GM18861 (cell line): ENCODE measurements around the gene ZIM2.
"Not testable (repeated sequence)": the region's sequence is repeated elsewhere in the genome, so short reads cannot be mapped to it uniquely, and the experiment has no call there.

ENCODE experiments used
- ATAC-seq: cut with Tn5 transposase; IDR thresholded peaks from one replicate; pipeline ENCODE4 v1.9.1; 2021; ENCODE audit not compliant: unreplicated experiment

The ZIM2 gene

GRCh38 chr19:56840451-56841192, at the start of gene ZIM2, which contains the start of gene PEG3:
Gene ZIM2 (minus strand): TSS chr19:56840726. CDS start chr19:56824277, 16,449 bp downstream.
Gene PEG3 (minus strand): TSS chr19:56840726. CDS start chr19:56824655, 16,071 bp downstream.
- no peak for ATAC-seq

GRCh38 chr19:56885173-56885985, 44.9 kb upstream of the ZIM2 start:
- no peak for ATAC-seq

- no peak for ATAC-seq
Observed at GRCh38 chr19:56884441-56884840, 43.9 kb upstream of the ZIM2 start.

GRCh38 chr19:56880592-56881190, 40.2 kb upstream of the ZIM2 start:
- ATAC-seq = no peak

GRCh38 chr19:56877069-56877715, 36.7 kb upstream of the ZIM2 start:
- no peak for ATAC-seq

GRCh38 chr19:56875717-56876116, 35.2 kb upstream of the ZIM2 start:
- ATAC-seq = no peak

GRCh38 chr19:56874530-56874929, 34.0 kb upstream of the ZIM2 start:
- no peak for ATAC-seq

- no peak for ATAC-seq
Observed at GRCh38 chr19:56873493-56873892, 33.0 kb upstream of the ZIM2 start.

GRCh38 chr19:56869886-56870285, 29.4 kb upstream of the ZIM2 start:
- no peak for ATAC-seq

- no peak for ATAC-seq
Observed at GRCh38 chr19:56868446-56868845, 27.9 kb upstream of the ZIM2 start.

GRCh38 chr19:56866538-56866937, 26.0 kb upstream of the ZIM2 start:
- no peak for ATAC-seq

- ATAC-seq = no peak
Observed at GRCh38 chr19:56864443-56865125, 24.1 kb upstream of the ZIM2 start.

GRCh38 chr19:56862741-56863140, 22.2 kb upstream of the ZIM2 start:
- no peak for ATAC-seq

- ATAC-seq = not testable (repeated sequence)
Observed at GRCh38 chr19:56860409-56860808, 19.9 kb upstream of the ZIM2 start.

- no peak for ATAC-seq
Observed at GRCh38 chr19:56858026-56858425, 17.5 kb upstream of the ZIM2 start.

GRCh38 chr19:56856822-56857221, 16.3 kb upstream of the ZIM2 start:
- no peak for ATAC-seq

- not testable (repeated sequence) for ATAC-seq
Observed at GRCh38 chr19:56852361-56852760, 11.8 kb upstream of the ZIM2 start.

GRCh38 chr19:56848166-56848565, 7.6 kb upstream of the ZIM2 start:
- ATAC-seq = no peak

GRCh38 chr19:56842412-56842811, 1.9 kb upstream of the ZIM2 start:
- ATAC-seq = no peak

- no peak for ATAC-seq
Observed at GRCh38 chr19:56841193-56841543, 642 bp upstream of the ZIM2 start.
